Liver (tissue), 9 donors: ENCODE data around the gene CSNK2A3. TPM values are rescaled to one million over a fixed set of nuclear protein-coding genes. Genes with fewer than 3 reads are reported as not detected.
"Not testable (repeated sequence)": the region's sequence is repeated elsewhere in the genome, so short reads cannot be mapped to it uniquely, and the experiment has no call there.

Source experiments
- DNase-seq: peaks from one replicate; pipeline ENCODE4 v3.0.0-alpha.2; 2017; ENCODE audit warnings: low spot score
- H3K27ac ChIP-seq, 2 donors: one replicate each; pipeline ENCODE4 v1.7.0; 2013; ENCODE audit warnings: inconsistent platforms in 2 of 2, low read length in 2 of 2, control low read depth in 1 of 2, low read depth in 1 of 2, mild to moderate bottlenecking in 1 of 2
- H3K27me3 ChIP-seq, 4 donors: one replicate each; pipeline versions ENCODE4 v1.6.1 to v1.7.0; 2013; ENCODE audit warnings: low read length in 3 of 4, inconsistent platforms in 1 of 4, mild to moderate bottlenecking in 1 of 4, moderate library complexity in 1 of 4; ENCODE audit not compliant: control insufficient read depth in 4 of 4, insufficient read depth in 4 of 4
- H3K36me3 ChIP-seq, 4 donors: one replicate each; pipeline versions ENCODE4 v1.6.1 to v1.7.0; 2013; ENCODE audit warnings: low read length in 3 of 4, mild to moderate bottlenecking in 3 of 4, low read depth in 1 of 4, moderate library complexity in 1 of 4; ENCODE audit not compliant: control insufficient read depth in 4 of 4, insufficient read depth in 3 of 4
- H3K4me1 ChIP-seq, 4 donors: one replicate each; pipeline versions ENCODE4 v1.6.1 to v1.7.0; 2013; ENCODE audit warnings: low read length in 3 of 4, mild to moderate bottlenecking in 3 of 4, moderate library complexity in 1 of 4; ENCODE audit not compliant: control insufficient read depth in 4 of 4, insufficient read depth in 4 of 4
- H3K4me3 ChIP-seq, 3 donors: one replicate each; pipeline versions ENCODE4 v1.6.1 to v1.7.0; 2013; ENCODE audit warnings: low read length in 3 of 3, control low read depth in 1 of 3, low read depth in 1 of 3, mild to moderate bottlenecking in 1 of 3
- H3K9ac ChIP-seq, 2 donors: one replicate each; pipeline ENCODE4 v1.7.0; 2013; ENCODE audit warnings: low read length in 2 of 2, mild to moderate bottlenecking in 2 of 2, moderate library complexity in 2 of 2, control low read depth in 1 of 2, low read depth in 1 of 2
- H3K9me3 ChIP-seq, 4 donors: one replicate each; pipeline versions ENCODE4 v1.6.1 to v1.7.0; 2013; ENCODE audit warnings: low read length in 3 of 4; ENCODE audit not compliant: control insufficient read depth in 4 of 4
- ATF3 ChIP-seq: IDR thresholded peaks from 2 replicates; pipeline ENCODE4 v1.6.1; 2016; ENCODE audit warnings: antibody characterized with exemption
- CTCF ChIP-seq: fragments of 150-350 bp; IDR thresholded peaks from 2 replicates; pipeline ENCODE4 v1.5.1; 2017; ENCODE audit warnings: improper control_type of control experiment, low read depth, low read length; ENCODE audit not compliant: missing input control
- EGR1 ChIP-seq, 2 donors: IDR thresholded peaks; 2 replicates each; pipeline ENCODE4 v1.6.1; 2016 to 2018; ENCODE audit warnings: antibody characterized with exemption in 2 of 2, low read depth in 2 of 2
- FOXA1 ChIP-seq: IDR thresholded peaks from 2 replicates; pipeline ENCODE4 v1.6.1; 2016; ENCODE audit warnings: antibody characterized with exemption
- FOXA2 ChIP-seq: IDR thresholded peaks from 2 replicates; pipeline ENCODE4 v1.6.1; 2016; ENCODE audit warnings: antibody characterized with exemption
- GABPA ChIP-seq, 2 donors: IDR thresholded peaks in 1 of 2; conservative IDR thresholded peaks in 1 of 2; 2 replicates each; pipeline ENCODE4 v1.6.1; 2016; ENCODE audit warnings: antibody characterized with exemption in 2 of 2, mild to moderate bottlenecking in 1 of 2, moderate library complexity in 1 of 2
- HNF4A ChIP-seq, 2 donors: conservative IDR thresholded peaks; 2 replicates each; pipeline ENCODE4 v1.6.1; 2016; ENCODE audit warnings: antibody characterized with exemption in 2 of 2, mild to moderate bottlenecking in 2 of 2
- JUND ChIP-seq, 2 donors: IDR thresholded peaks; 2 replicates each; pipeline ENCODE4 v1.6.1; 2016; ENCODE audit warnings: antibody characterized with exemption in 2 of 2
- MAX ChIP-seq: IDR thresholded peaks from 2 replicates; pipeline ENCODE4 v1.6.1; 2016; ENCODE audit warnings: antibody characterized with exemption
- NR2F2 ChIP-seq: IDR thresholded peaks from 2 replicates; pipeline ENCODE4 v1.6.1; 2016; ENCODE audit warnings: antibody characterized with exemption
- RAD21 ChIP-seq, 2 donors: IDR thresholded peaks; 2 replicates each; pipeline ENCODE4 v1.6.1; 2016; ENCODE audit warnings: antibody characterized with exemption in 2 of 2, mild to moderate bottlenecking in 2 of 2
- REST ChIP-seq: IDR thresholded peaks from 2 replicates; pipeline ENCODE4 v1.6.1; 2016; ENCODE audit warnings: antibody characterized with exemption, mild to moderate bottlenecking
- RXRA ChIP-seq, 2 donors: IDR thresholded peaks; 2 replicates each; pipeline ENCODE4 v1.6.1; 2017 to 2018; ENCODE audit warnings: antibody characterized with exemption in 2 of 2, mild to moderate bottlenecking in 1 of 2
- SP1 ChIP-seq: IDR thresholded peaks from 2 replicates; pipeline ENCODE4 v1.6.1; 2018; ENCODE audit warnings: antibody characterized with exemption, mild to moderate bottlenecking
- TAF1 ChIP-seq: conservative IDR thresholded peaks from 2 replicates; pipeline ENCODE4 v1.6.1; 2016; ENCODE audit warnings: antibody characterized with exemption, mild to moderate bottlenecking
- YY1 ChIP-seq: IDR thresholded peaks from 2 replicates; pipeline ENCODE4 v1.6.1; 2016; ENCODE audit warnings: antibody characterized with exemption, mild to moderate bottlenecking
- ZBTB33 ChIP-seq: IDR thresholded peaks from 2 replicates; pipeline ENCODE4 v1.6.1; 2016; ENCODE audit warnings: antibody characterized with exemption
- whole genome bisulfite sequencing: extraction: QIAGEN DNeasy Blood & Tissue Kit; methylation state at CpG from one replicate; pipeline ENCODE4 v1.1.7; 2013; 5-methylcytosine and 5-hydroxymethylcytosine counted together
- polyA plus RNA-seq, 2 donors: library from polyadenylated mRNA; stranded (reverse) in 1 of 2; unstranded in 1 of 2; fragments of 200-250 nt in 1 of 2; fragments of >200 nt in 1 of 2; fragmentation: Nextera tagmentation in 1 of 2; extraction: Ambion mirVana in 1 of 2; gene quantifications; one replicate each; pipeline versions ENCODE4 v1.2.1 to v1.2.3, GENCODE V29; 2013 to 2015
- total RNA-seq, 2 donors: library from RNA; depleted of rRNA; stranded (reverse); fragments of >200 nt; gene quantifications; one replicate each; pipeline ENCODE4 v1.2.3, GENCODE V29; 2014
- donor health status: healthy.
- donor health status: healthy.
- donor health status: healthy.
- donor health status: healthy.
- donor health status: healthy.

CSNK2A3 gene
- total RNA-seq: under 1 TPM; 0.51 to 0.92 TPM
- polyA plus RNA-seq: under 1 TPM in 1 of 2 donors, not detected in 1; 0.59 TPM

GRCh38 chr11:11352878-11353277 is at the start of gene CSNK2A3:
TSS of gene CSNK2A3 (minus strand) at chr11:11353250. CDS start at chr11:11353119, 131 bp downstream.
- not testable (repeated sequence) for H3K27me3 ChIP-seq, H3K27ac ChIP-seq, H3K36me3 ChIP-seq, H3K4me1 ChIP-seq, H3K9ac ChIP-seq, H3K4me3 ChIP-seq, DNase-seq, H3K9me3 ChIP-seq
- WGBS: 77% methylated on average over 11 of the region's 11 CpGs

- Histone ChIP-seq H3K27ac (no peak overlapping the region), H3K4me3 (no peak overlapping the region), H3K9ac (no peak overlapping the region), H3K27me3 (no peaks in the 10 kb centered on the region), H3K36me3 (peaks cover 0 to 11% (median 3%) of the 10 kb centered on the region in 4 donors), H3K9me3 (no peaks in the 10 kb centered on the region), H3K4me1 (peaks cover 2 to 11% (median 10%) of the 10 kb centered on the region in 4 donors)
- TF ChIP-seq NR2F2: no peak
- TF ChIP-seq YY1: no peak
- no peak for TF ChIP-seq REST
- no peak for TF ChIP-seq EGR1 (IDR thresholded peaks at IDR 0.05; ENCODE audit: low read depth in 2 of 2)
- TF ChIP-seq ATF3: no peak
- TF ChIP-seq RAD21 (IDR thresholded peaks at IDR 0.05): no peak
- TF ChIP-seq MAX: no peak
- no peak for TF ChIP-seq ZBTB33
- no peak for TF ChIP-seq GABPA (IDR thresholded peaks at IDR 0.05 in 1 of 2, conservative IDR thresholded peaks at IDR 0.05 in 1 of 2)
- TF ChIP-seq RXRA (IDR thresholded peaks at IDR 0.05): no peak
- TF ChIP-seq TAF1: no peak
- TF ChIP-seq HNF4A (conservative IDR thresholded peaks at IDR 0.05): no peak
- no peak for TF ChIP-seq FOXA1
- no peak for TF ChIP-seq FOXA2
- no peak for TF ChIP-seq CTCF
- TF ChIP-seq JUND (IDR thresholded peaks at IDR 0.05): no peak
- TF ChIP-seq SP1: no peak
- DNase-seq: no peak
- WGBS: 90% methylated on average over 3 of the region's 3 CpGs
Observed at GRCh38 chr11:11401960-11402535, 49.0 kb upstream of the CSNK2A3 start.
